HepG2 (cell line): ENCODE measurements around the gene SLC25A38. TPM values are rescaled to one million over a fixed set of nuclear protein-coding genes. Genes with fewer than 3 reads are reported as not detected.

Source experiments
- ATAC-seq: fragments of 200-7000 bp; cut with Tn5 transposase; 3 replicates; pipeline ENCODE4 v1.9.1; 2020; ENCODE audit warnings: mild to moderate bottlenecking, moderate library complexity
- BruUV-seq: library from RNA; stranded (reverse); fragments of 400-500 nt; replicated peaks from 2 replicates; lab custom pipeline; 2021; lab: Mats Ljungman, UMichigan
- CTCF ChIA-PET: fragments of 300-600 bp; formaldehyde crosslinking; extraction: SDS; loops from one replicate; lab custom pipeline; 2021; ENCODE audit warnings: low total read pairs, inconsistent platforms, low intra/inter-chr PET ratio; lab: Yijun Ruan, JAX
- POLR2A ChIA-PET: fragments of 350-600 bp; sonication (Branson Sonifier 250); formaldehyde crosslinking; loops from one replicate; lab custom pipeline; 2020; ENCODE audit warnings: antibody characterized with exemption, inconsistent platforms; lab: Yijun Ruan, JAX
- DNase-seq: peaks from one replicate; pipeline ENCODE4 v3.0.0-alpha.2; 2015; ENCODE audit warnings: low spot score
- FAIRE-seq: peaks from 3 replicates; lab custom pipeline; 2011; peaks lifted over from hg19 to GRCh38; lab: Jason Lieb, UNC
- H2AFZ ChIP-seq: one replicate; pipeline ENCODE4 v1.6.1; 2011; ENCODE audit warnings: low read length, inconsistent platforms
- H3K27ac ChIP-seq: fragments of 300-600 bp; 3 replicates; pipeline ENCODE4 v1.8.0; 2011; ENCODE audit warnings: mixed run types, mild to moderate bottlenecking, mixed read lengths, low read length, inconsistent platforms; ENCODE audit not compliant: insufficient read depth; ENCODE audit errors: extremely low read length
- H3K27me3 ChIP-seq, 2 experiments: fragments of 200-600 bp in 1 of 2; 2 replicates in 1 of 2; 3 replicates in 1 of 2; pipeline versions ENCODE4 v1.6.0 to v1.8.0; 2011; ENCODE audit warnings: low read length in 2 of 2, mild to moderate bottlenecking in 2 of 2, moderate library complexity in 2 of 2, inconsistent platforms in 1 of 2; ENCODE audit not compliant: insufficient read depth in 2 of 2, control insufficient read depth in 1 of 2
- H3K36me3 ChIP-seq, 2 experiments: fragments of 200-600 bp in 1 of 2; replicated peaks in 1 of 2; 2 replicates in 1 of 2; 3 replicates in 1 of 2; pipeline versions ENCODE4 v1.5.1 to v1.8.0; 2011; ENCODE audit warnings: low read length in 2 of 2, inconsistent platforms in 1 of 2; ENCODE audit not compliant: insufficient read depth in 2 of 2, control insufficient read depth in 1 of 2
- H3K4me1 ChIP-seq: 2 replicates; pipeline ENCODE4 v1.5.1; 2012; ENCODE audit warnings: low read length, inconsistent platforms; ENCODE audit not compliant: insufficient read depth
- H3K4me2 ChIP-seq: 2 replicates; pipeline ENCODE4 v1.6.0; 2011; ENCODE audit warnings: low read depth, low read length, inconsistent platforms
- H3K4me3 ChIP-seq, 3 experiments: fragments of 200-600 bp in 1 of 3; sonication (generic), shearing (Covaris generic) in 1 of 3; replicated peaks in 1 of 3; 2 replicates each; pipeline ENCODE4 v1.5.1; 2011 to 2016; ENCODE audit warnings: low read length in 3 of 3, inconsistent platforms in 2 of 3, low read depth in 2 of 3, mild to moderate bottlenecking in 2 of 3, control low read depth in 1 of 3, mixed read lengths in 1 of 3; ENCODE audit not compliant: insufficient read depth in 1 of 3
- H3K79me2 ChIP-seq: one replicate; pipeline ENCODE4 v1.6.1; 2011; ENCODE audit warnings: low read length, inconsistent platforms; ENCODE audit not compliant: insufficient read depth
- H3K9ac ChIP-seq: 2 replicates; pipeline ENCODE4 v1.6.0; 2011; ENCODE audit warnings: mild to moderate bottlenecking, low read depth, low read length, inconsistent platforms; ENCODE audit not compliant: insufficient read depth
- H3K9me3 ChIP-seq: 2 replicates; pipeline ENCODE4 v1.5.1; 2012; ENCODE audit warnings: mild to moderate bottlenecking, low read length
- H4K20me1 ChIP-seq: 2 replicates; pipeline ENCODE4 v1.6.0; 2011; ENCODE audit warnings: inconsistent platforms, mild to moderate bottlenecking, low read length, moderate library complexity; ENCODE audit not compliant: insufficient read depth
- ATAD3A ChIP-seq: sonication (generic); formaldehyde crosslinking; IDR thresholded peaks from 2 replicates; pipeline ENCODE4 v1.4.0; 2020; ENCODE audit warnings: missing genetic modification reagents
- SALL2 ChIP-seq: sonication (generic); formaldehyde crosslinking; IDR thresholded peaks from 2 replicates; pipeline ENCODE4 v1.8.1; 2023; ENCODE audit warnings: mild to moderate bottlenecking, missing genetic modification reagents, inconsistent platforms
- SP2 ChIP-seq: sonication (generic); formaldehyde crosslinking; IDR thresholded peaks from 2 replicates; pipeline ENCODE4 v1.5.1; 2020; ENCODE audit warnings: mild to moderate bottlenecking, missing genetic modification reagents
- TAF15 ChIP-seq: fragments of 200-400 bp; formaldehyde crosslinking; IDR thresholded peaks from one replicate; pipeline ENCODE4 v1.6.1; 2018; ENCODE audit warnings: mild to moderate bottlenecking, low read depth, low read length; ENCODE audit not compliant: poor library complexity, severe bottlenecking
- ZNF292 ChIP-seq: sonication (generic); formaldehyde crosslinking; IDR thresholded peaks from 2 replicates; pipeline ENCODE4 v1.8.1; 2022; ENCODE audit warnings: mild to moderate bottlenecking, low read depth, missing genetic modification reagents, borderline replicate concordance
- ZNF460 ChIP-seq: sonication (generic); formaldehyde crosslinking; IDR thresholded peaks from 2 replicates; pipeline ENCODE4 v1.5.1; 2020; ENCODE audit warnings: missing genetic modification reagents, mild to moderate bottlenecking, borderline replicate concordance
- ZNF605 ChIP-seq: sonication (generic); formaldehyde crosslinking; IDR thresholded peaks from 2 replicates; pipeline ENCODE4 v1.8.0; 2022; ENCODE audit warnings: mild to moderate bottlenecking, missing genetic modification reagents
- ZNF792 ChIP-seq: IDR thresholded peaks from 2 replicates; pipeline ENCODE4 v1.6.1; 2016
- ZNF891 ChIP-seq: sonication (generic); formaldehyde crosslinking; IDR thresholded peaks from 2 replicates; pipeline ENCODE4 v1.5.0; 2020; ENCODE audit warnings: mild to moderate bottlenecking, missing genetic modification reagents
- WGBS: methylation state at CpG from one replicate; pipeline ENCODE4 v1.1.6; 2017; ENCODE audit warnings: low lambda C conversion rate; 5-methylcytosine and 5-hydroxymethylcytosine counted together
- in situ Hi-C: cut with HindIII; loops from 2 replicates; pipeline ENCODE4 v1.10.0; 2017; ENCODE audit warnings: low pct_unique_long_range_greater_than_20kb; ENCODE audit not compliant: extremely low pct_ligation_motif_present
- intact Hi-C: fragments of 100-400 bp; cut with micrococcal nuclease; formaldehyde crosslinking; loops from one replicate; pipeline ENCODE4 v1.10.0; 2022; ENCODE audit not compliant: unreplicated experiment
- polyA plus RNA-seq, 8 experiments: library from polyadenylated mRNA; depleted of rRNA in 3 of 8; stranded (reverse) in 7 of 8; unstranded in 1 of 8; fragments of >200 nt; fragmentation: Illumina TruSeq in 4 of 8; extraction: Trizol in 4 of 8; gene quantifications; 2 replicates each; pipeline versions ENCODE4 v1.2.1 to v1.2.3, GENCODE V29; 2011 to 2016; ENCODE audit warnings: low read depth in 4 of 8, missing spikeins in 1 of 8, mixed read lengths in 1 of 8; ENCODE audit not compliant: insufficient read depth in 1 of 8
- total RNA-seq, 5 experiments: library from RNA; depleted of rRNA; stranded (reverse); fragments of >200 nt; fragmentation: Illumina TruSeq; extraction: Trizol; gene quantifications; 2 replicates each; pipeline ENCODE4 v1.2.3, GENCODE V29; 2016; ENCODE audit warnings: low read depth in 1 of 5
- TF ChIP-seq, protein P1 (sequence below): IDR thresholded peaks from 2 replicates; pipeline ENCODE4 v1.6.1; 2016; ENCODE audit warnings: low read depth, control low read depth
- TF ChIP-seq, protein P2 (sequence below): conservative IDR thresholded peaks from 2 replicates; pipeline ENCODE4 v1.6.1; 2018; ENCODE audit warnings: missing genetic modification reagents
- TF ChIP-seq, protein P3 (sequence below): sonication (generic); formaldehyde crosslinking; IDR thresholded peaks from 2 replicates; pipeline ENCODE4 v1.4.0; 2020; ENCODE audit warnings: mild to moderate bottlenecking, missing genetic modification reagents
- TF ChIP-seq, protein P4 (sequence below): sonication (generic); formaldehyde crosslinking; conservative IDR thresholded peaks from 2 replicates; pipeline ENCODE4 v1.8.0; 2022; ENCODE audit warnings: low read depth, missing genetic modification reagents
- TF ChIP-seq, protein P5 (sequence below): sonication (generic); formaldehyde crosslinking; IDR thresholded peaks from 2 replicates; pipeline ENCODE4 v1.8.0; 2022; ENCODE audit warnings: mild to moderate bottlenecking, missing genetic modification reagents; ENCODE audit not compliant: insufficient replicate concordance
- TF ChIP-seq, protein P6 (sequence below): sonication (generic); formaldehyde crosslinking; IDR thresholded peaks from 2 replicates; pipeline ENCODE4 v1.5.0; 2020; ENCODE audit warnings: missing genetic modification reagents

SLC25A38 gene
- total and polyA plus RNA-seq, 2 of the 13 experiments (the other 11 are each of a cell fraction or from before 2014, with no cell fraction given), result 32.5 to 35.4 TPM

DNA sequence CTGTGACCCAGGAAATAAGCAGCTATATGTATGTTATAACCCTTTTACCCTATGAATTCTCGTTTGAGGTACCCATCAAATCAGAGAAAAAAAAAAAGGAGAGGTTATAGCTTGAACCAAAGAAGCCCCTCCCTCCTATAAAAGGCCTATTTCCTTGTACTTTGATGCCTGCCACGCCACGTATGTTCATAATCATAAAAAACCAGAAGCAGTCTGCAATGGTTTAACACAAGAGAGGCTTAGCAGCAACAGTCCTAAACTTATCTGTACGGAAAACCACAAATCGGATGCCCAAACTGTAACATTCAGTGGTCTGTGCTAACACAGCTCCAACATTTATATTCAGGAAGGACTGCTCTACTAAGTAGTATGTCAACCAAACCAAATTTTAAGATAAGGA lies 32.5 kb upstream of the SLC25A38 start:
- H3K9me3 ChIP-seq, result no peaks in the 10 kb centered on the region
- H2AFZ ChIP-seq, result no peak overlapping the region
- H3K4me2 ChIP-seq, result no peak overlapping the region
- intact Hi-C loops, result no loop called here
- ChIA-PET POLR2A (no interaction called here), CTCF (no interaction called here)
- no peak overlapping the region for H3K27ac ChIP-seq
- no peak overlapping the region for H3K9ac ChIP-seq
- H3K79me2 ChIP-seq, result no peaks in the 10 kb centered on the region
- WGBS, result 71% methylated on average over 5 of the region's 5 CpGs
- H3K4me1 ChIP-seq, result peaks cover 18% of the 10 kb centered on the region
- no peaks in the 10 kb centered on the region for H4K20me1 ChIP-seq
- no peaks in the 10 kb centered on the region for H3K27me3 ChIP-seq
- in situ Hi-C loops, result no loop called here
- ATAC-seq (no peak), DNase-seq (no peak), FAIRE-seq (no peak)
- H3K4me3 ChIP-seq, result no peak overlapping the region
- no peaks in the 10 kb centered on the region for H3K36me3 ChIP-seq
- TF ChIP-seq, protein P1, sequence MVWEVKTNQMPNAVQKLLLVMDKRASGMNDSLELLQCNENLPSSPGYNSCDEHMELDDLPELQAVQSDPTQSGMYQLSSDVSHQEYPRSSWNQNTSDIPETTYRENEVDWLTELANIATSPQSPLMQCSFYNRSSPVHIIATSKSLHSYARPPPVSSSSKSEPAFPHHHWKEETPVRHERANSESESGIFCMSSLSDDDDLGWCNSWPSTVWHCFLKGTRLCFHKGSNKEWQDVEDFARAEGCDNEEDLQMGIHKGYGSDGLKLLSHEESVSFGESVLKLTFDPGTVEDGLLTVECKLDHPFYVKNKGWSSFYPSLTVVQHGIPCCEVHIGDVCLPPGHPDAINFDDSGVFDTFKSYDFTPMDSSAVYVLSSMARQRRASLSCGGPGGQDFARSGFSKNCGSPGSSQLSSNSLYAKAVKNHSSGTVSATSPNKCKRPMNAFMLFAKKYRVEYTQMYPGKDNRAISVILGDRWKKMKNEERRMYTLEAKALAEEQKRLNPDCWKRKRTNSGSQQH, result no peak
- TF ChIP-seq SP2 (CRISPR knock-in tag), result no peak
- TF ChIP-seq SALL2 (CRISPR knock-in tag), result no peak
- no peak for TF ChIP-seq TAF15
- TF ChIP-seq ZNF891 (CRISPR knock-in tag), result no peak
- no peak for TF ChIP-seq ZNF792
- TF ChIP-seq, protein P2, sequence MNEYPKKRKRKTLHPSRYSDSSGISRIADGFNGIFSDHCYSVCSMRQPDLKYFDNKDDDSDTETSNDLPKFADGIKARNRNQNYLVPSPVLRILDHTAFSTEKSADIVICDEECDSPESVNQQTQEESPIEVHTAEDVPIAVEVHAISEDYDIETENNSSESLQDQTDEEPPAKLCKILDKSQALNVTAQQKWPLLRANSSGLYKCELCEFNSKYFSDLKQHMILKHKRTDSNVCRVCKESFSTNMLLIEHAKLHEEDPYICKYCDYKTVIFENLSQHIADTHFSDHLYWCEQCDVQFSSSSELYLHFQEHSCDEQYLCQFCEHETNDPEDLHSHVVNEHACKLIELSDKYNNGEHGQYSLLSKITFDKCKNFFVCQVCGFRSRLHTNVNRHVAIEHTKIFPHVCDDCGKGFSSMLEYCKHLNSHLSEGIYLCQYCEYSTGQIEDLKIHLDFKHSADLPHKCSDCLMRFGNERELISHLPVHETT, result no peak
- TF ChIP-seq, protein P3, sequence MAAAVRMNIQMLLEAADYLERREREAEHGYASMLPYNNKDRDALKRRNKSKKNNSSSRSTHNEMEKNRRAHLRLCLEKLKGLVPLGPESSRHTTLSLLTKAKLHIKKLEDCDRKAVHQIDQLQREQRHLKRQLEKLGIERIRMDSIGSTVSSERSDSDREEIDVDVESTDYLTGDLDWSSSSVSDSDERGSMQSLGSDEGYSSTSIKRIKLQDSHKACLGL, result no peak
- TF ChIP-seq, protein P4, sequence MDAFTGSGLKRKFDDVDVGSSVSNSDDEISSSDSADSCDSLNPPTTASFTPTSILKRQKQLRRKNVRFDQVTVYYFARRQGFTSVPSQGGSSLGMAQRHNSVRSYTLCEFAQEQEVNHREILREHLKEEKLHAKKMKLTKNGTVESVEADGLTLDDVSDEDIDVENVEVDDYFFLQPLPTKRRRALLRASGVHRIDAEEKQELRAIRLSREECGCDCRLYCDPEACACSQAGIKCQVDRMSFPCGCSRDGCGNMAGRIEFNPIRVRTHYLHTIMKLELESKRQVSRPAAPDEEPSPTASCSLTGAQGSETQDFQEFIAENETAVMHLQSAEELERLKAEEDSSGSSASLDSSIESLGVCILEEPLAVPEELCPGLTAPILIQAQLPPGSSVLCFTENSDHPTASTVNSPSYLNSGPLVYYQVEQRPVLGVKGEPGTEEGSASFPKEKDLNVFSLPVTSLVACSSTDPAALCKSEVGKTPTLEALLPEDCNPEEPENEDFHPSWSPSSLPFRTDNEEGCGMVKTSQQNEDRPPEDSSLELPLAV (CRISPR knock-in tag), result no peak
- no peak for TF ChIP-seq ZNF460 (CRISPR knock-in tag)
- TF ChIP-seq, protein P5, sequence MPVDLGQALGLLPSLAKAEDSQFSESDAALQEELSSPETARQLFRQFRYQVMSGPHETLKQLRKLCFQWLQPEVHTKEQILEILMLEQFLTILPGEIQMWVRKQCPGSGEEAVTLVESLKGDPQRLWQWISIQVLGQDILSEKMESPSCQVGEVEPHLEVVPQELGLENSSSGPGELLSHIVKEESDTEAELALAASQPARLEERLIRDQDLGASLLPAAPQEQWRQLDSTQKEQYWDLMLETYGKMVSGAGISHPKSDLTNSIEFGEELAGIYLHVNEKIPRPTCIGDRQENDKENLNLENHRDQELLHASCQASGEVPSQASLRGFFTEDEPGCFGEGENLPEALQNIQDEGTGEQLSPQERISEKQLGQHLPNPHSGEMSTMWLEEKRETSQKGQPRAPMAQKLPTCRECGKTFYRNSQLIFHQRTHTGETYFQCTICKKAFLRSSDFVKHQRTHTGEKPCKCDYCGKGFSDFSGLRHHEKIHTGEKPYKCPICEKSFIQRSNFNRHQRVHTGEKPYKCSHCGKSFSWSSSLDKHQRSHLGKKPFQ (CRISPR knock-in tag), result no peak
- TF ChIP-seq ZNF292 (CRISPR knock-in tag), result no peak
- TF ChIP-seq ZNF605 (CRISPR knock-in tag), result no peak
- TF ChIP-seq, protein P6, sequence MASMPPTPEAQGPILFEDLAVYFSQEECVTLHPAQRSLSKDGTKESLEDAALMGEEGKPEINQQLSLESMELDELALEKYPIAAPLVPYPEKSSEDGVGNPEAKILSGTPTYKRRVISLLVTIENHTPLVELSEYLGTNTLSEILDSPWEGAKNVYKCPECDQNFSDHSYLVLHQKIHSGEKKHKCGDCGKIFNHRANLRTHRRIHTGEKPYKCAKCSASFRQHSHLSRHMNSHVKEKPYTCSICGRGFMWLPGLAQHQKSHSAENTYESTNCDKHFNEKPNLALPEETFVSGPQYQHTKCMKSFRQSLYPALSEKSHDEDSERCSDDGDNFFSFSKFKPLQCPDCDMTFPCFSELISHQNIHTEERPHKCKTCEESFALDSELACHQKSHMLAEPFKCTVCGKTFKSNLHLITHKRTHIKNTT (CRISPR knock-in tag), result no peak
- no peak for TF ChIP-seq ATAD3A (CRISPR knock-in tag)
- no TSS peak for BruUV-seq
